NCI-H1930 (cell line): ENCODE measurements around the gene RALY.

Experiments
- DNase-seq, 2 experiments: peaks; one replicate each; lab custom pipeline; 2025; lab: John Stamatoyannopoulos, UW

RALY gene

DNA sequence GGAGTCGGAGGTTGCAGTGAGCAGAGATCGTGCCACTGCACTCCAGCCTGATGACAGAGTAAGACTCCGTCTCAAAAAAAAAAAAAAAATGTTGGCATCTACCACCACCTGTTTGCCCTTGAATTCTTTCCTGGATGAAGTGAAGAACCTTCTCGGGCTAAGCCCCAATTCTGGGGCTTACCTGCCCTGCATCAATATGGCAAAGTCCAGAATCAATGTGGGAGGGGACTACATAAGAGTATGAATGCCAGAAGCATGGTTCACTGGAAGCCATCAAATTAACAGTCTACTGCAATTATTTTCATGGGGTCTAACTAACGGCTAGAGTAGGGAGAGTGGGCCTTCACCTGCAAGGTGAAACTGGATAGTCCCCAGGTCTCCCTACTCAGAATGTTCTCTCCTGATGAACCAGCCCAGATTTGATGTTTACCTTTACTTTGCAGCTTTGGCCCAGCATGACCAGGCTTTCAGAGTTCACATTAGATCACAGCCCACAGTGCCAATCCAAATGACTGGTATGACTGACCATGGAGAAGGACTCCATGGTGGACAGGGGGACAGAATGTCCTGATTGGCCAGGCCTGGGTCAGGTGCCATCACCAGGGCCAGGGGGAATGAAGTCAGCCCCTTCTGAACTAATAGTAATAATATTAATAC is 7.0 kb upstream of the RALY start:
- no peak for DNase-seq

DNA sequence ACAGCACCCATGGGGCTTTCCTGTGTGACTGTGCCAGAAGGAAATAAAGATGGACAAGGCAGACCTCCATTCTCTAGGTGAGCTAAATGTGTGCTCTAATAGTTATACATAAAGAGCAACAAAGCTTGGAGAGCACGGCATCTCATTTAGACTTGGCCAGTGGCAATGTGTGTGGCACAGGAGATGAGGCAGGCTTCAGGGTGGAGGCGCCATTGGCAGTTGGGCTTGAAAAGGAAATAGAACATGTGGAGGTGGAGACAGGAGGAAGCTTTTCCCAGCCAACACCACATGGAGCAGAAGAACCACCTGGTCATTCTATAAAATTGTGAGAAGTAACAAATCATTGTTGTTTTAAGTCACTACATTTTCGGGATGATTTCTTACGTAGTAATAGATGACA is 3.6 kb upstream of the RALY start:
- no peak for DNase-seq

DNA sequence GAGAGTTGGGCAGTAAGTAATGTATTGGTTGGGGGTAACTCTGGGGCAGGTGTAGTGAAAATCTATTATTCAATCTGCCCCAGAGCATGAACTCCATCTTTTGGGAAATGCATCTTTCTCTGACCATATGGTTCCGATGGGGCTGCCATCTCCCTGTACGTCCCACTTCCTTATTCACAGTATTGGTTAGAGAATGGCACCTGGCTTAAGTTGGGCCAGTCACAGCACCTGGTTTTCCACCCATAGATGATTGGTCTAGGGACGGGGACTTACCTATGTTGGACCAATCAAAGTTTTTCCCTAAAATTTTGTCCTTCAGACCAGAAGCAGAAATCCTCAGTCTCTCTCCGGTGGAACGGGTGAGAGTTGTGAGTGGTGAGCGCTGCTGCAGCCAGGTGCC is 2.2 kb upstream of the RALY start:
- no peak for DNase-seq

DNA sequence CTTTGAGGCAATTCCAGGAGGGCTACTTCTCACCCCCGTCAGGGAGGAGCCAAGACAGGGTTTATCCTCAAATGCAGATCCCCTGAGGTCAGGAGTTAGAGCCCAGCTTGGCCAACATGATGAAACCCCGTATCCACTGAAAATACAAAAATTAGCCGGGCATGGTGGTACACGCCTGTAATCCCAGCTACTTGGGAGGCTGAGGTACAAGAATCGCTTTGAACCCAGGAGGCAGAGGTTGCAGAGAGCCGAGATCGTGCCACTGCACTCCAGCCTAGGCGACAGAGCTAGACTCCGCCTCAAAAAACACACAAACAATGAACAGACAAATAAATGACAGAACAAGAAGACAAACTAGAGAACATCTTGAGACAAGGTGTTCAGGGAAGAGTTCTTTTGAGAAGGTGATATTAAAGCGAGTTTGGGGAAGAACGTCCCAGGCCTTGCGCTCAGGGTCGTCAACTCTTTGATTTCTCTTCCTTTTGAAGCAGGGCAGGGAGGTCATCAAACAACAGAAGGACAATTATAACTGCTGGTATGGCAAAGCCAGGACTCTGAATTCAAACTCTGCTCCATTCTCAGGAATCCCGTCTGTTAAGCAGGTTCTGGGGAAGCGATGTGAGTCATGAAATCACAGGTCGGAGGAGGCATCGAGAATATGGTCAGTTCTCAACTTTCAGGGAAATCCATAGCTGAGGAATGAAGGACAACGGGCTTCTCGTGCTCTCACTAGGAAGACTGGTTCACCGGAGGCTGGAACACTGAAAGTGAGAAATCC is 1.4 kb upstream of the RALY start:
- no peak for DNase-seq

DNA sequence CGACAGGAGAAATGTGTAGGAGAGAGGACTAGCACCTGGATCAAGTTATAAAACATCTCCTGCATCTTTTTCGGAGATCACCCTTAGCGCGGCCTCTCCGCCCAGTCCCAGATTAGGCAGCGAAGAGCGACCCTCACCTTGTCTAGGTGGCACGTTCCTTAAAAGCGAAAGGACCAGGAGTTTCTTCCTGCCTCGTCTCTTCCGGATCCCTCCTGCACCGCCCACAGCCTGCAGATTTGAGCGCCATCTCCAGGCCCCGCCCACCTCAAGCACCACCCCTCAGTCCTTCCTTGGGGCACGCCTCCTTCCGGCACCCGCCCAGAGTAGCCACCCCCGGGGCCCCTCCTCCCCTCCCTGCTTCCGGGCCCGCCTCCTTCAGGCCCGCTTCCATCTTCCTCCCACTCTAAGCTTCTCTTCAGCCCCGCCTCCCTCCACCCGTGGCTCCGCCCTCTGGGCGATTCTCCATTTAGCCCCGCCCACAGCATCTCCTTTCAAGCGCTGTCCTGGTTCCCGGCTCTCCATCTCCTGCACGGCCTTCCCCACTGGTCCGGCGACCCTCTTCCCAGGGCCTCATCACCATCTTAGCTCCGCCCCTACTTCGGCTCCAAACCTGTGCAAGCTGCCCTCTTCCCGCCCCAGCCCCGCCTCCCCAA is 662 bp upstream of the RALY start:
- DNase-seq, result peak; percentile 99

DNA sequence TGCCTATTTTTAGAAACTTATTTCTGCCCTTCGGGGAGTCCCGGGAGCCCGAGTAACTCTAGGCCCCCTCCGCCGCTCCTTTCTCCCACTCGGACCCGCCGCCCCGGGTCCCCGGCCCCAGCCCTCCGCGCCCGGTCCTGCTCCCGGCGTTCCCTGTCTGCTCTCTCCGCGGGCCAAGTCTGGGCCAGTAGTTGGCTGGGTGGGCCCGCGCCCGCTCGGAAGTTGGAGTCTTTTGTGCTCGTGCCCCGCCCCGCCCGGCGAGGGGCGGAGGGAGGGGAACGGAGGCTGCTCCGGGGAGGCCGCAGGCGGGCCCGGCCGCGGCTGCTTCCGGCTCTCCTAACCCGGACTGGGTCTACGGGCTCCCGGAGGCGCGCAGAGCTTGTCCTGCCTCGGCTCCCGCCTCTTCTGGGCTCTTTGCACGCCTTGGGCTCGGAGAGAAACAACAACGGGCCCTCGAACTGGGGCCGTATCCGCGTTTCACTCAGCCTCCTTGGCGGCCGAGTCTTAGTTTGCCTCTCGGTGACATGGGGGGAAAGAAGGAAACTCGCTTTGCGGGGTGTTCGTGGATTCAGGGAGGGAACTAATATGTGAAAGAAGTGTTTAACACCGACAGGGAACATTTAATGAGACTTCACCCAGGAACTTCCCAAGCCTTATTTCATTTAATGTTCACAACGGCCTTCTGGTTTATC is 657 bp downstream of the RALY start:
- DNase-seq, result peak; percentile 46 to 53

DNA sequence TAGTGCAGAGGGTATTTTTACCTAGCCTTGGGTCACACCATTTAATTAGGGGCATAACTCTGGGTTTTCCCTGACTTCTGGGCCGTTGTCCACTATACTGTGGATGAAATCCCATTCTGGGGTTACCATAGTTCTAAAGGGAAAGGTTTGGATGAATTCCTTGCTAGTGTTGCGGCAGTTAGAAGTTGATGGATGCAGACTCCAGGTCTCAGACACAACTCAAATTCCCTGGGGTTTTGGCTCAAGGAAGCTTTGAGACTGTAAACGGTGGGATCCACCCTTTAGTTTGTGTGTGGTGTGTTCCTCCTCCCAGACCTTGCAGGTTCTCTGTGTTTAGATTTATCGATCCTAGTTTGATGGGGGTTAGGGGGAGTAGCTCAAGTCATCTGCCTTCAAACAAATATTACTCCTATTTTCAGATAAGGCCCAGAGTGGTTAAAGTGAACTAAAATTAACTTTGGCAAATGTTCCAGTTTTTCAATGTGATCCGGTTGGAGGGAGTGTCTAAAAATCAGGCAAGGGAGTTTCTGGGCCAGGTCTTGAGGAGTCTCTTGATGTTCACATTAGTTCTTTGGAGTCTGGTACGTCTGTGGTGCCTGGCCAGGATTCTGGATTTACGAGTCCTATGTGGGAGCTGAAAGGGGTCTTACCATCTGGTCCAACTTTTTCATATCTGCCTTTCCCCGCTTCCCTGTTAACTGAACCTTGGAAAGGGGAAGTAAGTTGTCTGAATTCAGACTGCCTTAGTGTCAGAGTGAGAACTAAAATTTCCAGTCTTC is 1.5 kb downstream of the RALY start:
- DNase-seq, result no peak

DNA sequence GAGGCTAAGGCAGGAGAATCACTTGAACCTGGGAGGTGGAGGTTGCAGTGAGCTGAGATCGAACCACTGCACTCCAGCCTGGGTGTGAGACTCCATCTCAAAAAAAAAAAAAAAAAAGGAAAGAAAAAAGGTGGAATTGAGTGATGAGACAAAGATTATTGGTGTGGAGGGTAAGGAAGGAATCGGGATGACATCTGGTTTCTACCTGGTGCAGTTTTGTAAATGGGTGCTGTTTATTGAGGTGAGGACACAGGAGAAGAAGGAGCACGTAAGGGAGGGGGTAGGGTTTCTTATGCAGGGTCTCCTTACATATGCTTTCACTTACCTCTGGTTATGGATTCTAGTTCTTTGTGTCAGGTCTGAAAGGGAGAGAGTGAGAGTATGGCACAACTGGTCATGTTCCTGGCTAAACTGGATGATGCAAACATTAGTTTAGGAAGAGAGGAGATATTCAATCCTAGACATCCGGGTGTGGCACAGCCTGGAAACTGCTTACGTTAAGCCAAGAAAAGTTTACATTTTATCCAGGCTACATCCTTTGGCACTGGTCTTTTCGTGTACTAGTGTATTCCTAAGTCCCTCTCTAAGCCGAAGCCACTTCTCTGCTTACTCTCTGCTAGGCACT is 5.4 kb downstream of the RALY start:
- DNase-seq, result no peak

DNA sequence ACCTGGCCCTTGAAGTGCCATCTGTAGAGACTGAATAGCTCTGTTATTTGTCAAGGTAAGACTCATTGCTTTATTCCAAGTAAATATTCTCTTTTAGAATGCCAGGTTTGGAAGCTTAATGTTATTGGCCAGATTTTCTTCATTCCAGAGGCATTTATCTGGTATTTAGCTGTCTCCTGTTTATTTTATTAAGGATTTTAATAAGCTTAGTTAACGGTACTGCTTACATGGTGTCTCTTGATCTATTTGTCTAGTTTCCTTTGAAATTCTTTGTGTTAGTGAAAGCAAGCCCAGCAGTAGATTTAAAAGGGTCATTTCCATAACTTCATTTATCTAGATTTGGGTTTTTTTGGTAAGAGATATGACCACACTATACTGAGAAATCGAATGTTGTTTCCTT is 7.7 kb downstream of the RALY start:
- DNase-seq, result no peak

DNA sequence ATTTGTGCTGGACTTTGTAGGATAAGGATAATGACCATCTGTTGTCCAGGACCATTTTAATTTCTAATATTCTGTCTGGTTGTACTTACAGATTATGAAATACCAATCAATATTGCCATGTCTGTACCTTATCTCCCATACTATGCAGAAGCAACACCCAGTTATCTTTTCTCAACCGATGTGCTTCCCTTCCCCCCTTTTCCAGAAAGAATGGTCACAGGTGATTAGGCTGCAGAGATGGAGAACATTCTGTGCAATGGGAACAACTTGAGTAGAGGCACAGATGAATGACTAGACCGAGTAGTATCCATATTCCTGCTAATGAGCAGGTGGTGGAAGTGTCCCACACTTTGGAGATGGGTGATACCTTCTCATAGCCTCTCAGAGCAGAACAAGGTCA is 10.5 kb downstream of the RALY start:
- no peak for DNase-seq

DNA sequence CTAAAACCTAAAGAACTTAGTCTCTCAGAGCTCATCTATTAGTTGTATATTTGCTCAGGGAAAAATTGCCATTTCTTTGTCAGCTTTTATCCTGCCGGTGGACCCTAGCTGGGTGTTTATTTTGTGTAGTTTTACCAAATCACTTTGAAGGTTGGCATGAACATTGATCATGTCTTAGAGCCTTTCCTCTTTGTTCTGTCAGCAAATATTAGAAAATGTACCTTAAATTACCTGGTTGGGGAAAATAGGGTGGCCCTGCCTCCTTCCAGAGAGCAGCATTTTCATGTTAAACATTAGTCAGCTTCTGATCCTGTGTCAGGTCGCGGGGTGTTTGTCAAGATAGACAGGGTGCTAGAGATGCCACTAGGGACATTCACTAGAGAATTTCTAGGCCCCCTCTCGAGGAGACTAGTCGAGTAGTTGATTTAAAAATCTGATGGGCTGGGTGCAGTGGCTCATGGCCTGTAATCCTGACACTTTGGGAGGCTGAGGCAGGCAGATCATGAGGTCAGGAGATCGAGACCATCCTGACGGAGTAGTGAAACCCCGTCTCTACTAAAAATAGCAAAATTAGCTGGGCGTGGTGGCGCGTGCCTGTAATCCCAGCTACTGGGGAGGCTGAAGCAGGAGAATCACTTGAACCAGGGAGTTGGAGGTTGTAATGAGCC is 11.2 kb downstream of the RALY start:
- no peak for DNase-seq

DNA sequence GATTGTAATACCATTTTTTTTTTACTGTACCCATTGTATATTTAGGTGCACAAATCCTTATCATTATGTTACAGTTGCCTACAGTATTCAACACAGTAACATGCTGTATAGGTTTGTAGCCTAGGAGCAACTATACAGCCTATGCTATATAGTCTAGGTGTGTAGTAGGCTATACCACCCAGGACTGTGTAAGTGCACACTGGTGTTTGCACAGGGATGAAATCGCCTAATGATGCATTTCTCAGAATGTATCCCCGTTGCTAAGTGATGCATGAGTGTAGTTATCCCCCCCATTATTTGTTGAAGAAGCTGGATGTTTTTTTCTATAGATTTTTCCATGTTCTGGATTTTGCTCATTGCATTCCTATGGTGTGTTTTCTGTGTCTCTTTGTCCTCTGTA is 12.9 kb downstream of the RALY start:
- DNase-seq, result no peak

DNA sequence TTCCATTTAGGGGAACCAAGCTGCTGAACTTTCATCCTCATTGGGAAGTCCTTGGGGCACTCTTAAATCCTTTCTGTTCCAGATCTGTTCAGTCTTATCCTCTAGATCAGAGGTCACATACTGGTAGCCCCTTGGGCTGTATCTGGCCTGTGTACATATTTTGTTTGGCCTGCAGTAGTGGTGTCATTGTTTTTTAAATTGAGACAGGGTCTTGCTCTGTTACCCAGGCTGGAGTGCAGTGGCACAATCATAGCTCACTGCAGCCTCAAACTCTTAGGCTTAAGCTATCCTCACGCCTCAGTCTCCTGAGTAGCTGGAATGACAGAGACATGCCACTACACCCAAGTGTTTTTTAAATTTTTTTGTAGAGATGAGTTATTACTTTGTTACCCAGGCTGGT is 14.8 kb downstream of the RALY start:
- no peak for DNase-seq

DNA sequence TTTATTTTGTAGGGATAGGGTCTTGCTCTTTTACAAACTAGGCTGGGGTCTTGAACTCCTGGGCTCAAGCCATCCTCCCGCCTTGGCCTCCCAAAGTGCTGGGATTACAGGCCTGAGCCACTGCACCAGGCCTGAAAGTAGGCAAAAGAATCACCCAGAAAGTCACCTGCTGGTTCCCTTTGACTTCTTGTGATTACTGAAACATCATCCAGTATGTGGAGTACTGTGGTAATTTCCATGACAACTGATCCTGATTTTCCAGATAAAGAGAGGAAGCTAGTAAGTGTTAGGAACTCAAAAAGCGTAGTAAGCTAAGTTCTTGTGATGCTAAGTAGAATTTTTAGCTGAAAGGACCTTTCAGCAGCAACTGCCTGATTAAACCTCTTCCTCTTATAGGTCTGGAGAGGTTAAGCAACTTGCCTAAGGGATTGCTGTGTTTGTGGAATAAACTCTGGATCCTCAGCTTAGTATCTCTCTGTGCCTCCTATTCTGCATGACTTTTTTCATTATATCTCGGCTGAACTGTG is 16.8 kb downstream of the RALY start:
- no peak for DNase-seq

DNA sequence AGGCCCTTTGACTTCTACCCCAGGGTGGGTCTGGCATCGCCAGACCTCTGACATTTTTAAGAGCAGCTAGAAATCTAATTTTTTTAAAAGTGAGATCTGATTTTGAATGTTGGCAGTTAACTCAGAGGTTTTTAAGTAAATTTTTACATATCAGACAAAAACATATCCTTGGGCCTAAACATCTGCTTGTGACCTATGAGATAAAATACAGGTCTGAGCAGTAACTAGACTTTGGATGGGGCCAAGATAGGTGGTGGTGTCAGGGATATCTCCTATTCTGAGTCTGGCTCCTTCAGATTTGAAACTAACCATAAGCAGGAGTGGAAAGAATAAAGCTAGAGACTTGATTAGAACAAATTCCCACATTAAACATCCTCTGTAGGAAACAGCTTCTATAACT is 17.6 kb downstream of the RALY start:
- no peak for DNase-seq

DNA sequence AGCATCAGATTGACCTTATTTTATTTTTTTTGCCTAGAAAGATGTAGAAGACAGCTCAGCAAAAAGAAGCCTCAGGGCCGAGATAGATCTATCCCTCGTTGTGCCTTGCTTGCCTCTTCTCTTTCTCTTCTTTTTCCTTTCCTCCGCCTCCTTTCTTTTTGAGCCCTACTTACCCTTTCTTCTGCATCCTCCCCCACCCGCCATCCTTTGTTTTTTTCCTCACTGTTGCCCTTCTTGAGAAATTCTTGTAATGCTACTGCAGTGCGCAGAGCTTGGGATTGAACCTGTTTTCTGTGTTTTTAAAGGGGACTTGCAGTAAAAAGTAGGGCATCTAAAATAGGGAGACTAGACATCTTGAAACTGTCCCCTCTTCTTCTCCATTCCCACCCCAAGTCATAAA is 18.6 kb downstream of the RALY start:
- DNase-seq, result no peak

DNA sequence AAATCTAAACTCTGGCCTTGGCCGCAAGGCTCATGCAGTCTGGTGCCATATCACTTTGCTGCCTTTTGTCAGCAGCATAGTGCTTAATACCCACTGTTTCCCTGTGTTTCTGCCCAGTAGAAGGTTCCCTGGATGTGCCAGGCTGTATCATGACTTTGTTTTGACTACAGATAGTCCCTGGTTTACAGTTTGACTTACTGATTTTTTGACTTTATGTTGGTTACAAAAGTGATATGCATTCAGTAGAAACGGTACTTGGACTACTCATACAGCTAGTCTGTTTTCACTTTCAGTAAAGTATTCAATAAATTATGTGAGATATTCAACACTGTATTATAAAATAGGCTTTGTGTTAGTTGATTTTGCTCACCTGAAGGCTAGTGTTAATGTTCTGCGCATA is 19.0 kb downstream of the RALY start:
- no peak for DNase-seq

DNA sequence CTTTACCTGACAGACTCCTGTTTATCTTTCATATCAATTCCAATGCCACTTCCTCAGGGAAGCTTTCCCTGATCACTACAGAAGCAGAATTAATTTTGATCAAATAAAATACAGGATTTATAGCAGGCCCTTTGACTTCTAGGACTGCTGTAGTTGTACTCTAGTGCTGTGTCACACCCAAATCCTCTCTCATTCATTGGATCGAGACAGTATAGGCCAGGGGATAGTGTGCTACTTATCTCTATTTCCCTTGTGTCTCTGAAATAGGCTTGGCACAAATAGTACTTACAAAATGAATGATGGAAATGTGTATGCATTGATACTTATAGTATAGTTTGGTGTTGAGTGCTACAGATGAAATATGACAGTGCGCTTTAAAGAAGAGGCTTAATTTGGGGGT is 19.8 kb downstream of the RALY start:
- no peak for DNase-seq

DNA sequence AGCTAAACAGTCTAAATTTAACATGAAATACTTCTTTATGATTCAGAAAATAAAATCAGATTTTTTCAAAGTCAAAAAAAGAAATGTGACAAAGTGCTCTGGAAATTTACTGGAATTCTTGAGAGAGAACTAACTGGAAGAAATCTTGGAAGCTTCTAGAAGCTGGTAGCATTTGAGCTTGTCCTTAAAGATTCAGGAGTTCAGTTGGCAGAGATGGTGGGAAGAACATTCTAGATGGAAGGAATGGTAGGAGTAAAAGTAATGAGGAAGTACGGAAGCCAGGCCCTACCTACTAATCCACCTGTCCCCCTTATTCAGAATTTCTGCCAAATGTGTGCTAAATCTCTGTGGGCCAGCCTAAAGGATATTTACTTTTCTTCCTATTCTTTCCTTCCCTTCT is 21.2 kb downstream of the RALY start:
- DNase-seq, result no peak

DNA sequence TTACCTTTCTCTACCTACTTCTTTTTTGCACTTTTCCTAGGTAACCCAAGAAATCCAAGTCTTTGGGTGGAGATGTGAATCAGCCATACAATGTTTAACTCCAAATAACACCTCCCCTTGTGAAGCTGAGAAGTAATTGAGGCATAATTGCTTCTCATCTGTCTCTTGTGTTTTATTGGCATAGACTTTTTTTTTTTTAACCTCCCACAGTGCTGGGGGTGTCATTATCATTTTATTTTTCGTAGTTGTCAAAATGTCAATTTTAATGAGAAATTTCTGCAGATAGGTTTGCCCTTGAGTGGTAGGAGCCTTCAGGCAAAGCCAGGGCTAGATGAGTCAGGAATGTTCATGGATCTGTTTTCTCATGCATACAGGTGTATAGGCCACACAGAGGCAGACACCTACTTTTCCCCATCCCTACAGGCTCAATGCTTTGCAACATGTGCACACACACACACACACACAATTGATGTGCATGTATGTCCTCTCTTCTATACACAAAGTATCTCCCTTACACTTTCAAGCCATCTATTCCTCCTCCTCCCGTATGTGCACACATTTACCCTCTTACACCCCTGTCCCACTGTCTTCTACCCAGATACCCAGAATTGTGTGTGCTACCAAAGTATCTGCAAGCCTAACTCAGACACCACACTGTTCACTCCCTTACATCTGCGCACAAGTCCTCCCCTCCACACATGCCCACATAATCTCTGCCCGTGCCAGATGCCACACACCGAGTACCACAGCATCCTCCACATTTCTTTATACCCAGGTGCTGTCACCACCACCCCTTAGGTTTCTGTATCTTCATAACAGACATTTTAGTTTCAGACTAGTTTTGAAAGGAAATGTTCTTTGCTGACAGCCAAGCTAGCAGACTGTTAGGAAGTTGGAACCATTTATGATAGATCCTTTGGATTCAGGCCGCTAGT is 22.0 kb downstream of the RALY start:
- DNase-seq, result no peak
